ENCODE data around the gene PPP1R16B.

Gene PPP1R16B

GRCh38 chr20:38889050-38889449, 83.6 kb downstream of the PPP1R16B start:
- Histone ChIP-seq H3K36me3 (peaks cover 7% of the 10 kb centered on the region), H3K9me3 (no peaks in the 10 kb centered on the region), H3K4me3 (ENCODE audit: low read depth, low read length) (no peak overlapping the region), H3K27me3 (no peaks in the 10 kb centered on the region), H3K4me1 (peaks cover 44% of the 10 kb centered on the region)
- DNase-seq = no peak
- TF ChIP-seq CTCF (IDR thresholded peaks at IDR 0.05; ENCODE audit: low read depth, low read length) = no peak

GRCh38 chr20:38889792-38890496, 84.4 kb downstream of the PPP1R16B start:
- H3K36me3 ChIP-seq = peaks cover 9% of the 10 kb centered on the region
- TF ChIP-seq CTCF (IDR thresholded peaks at IDR 0.05; ENCODE audit: low read depth, low read length) = no peak
- peak; percentile 72 for DNase-seq
- no peak overlapping the region for H3K4me3 ChIP-seq (ENCODE audit: low read depth, low read length)
- H3K4me1 ChIP-seq = peaks cover 45% of the 10 kb centered on the region
- H3K27me3 ChIP-seq = no peaks in the 10 kb centered on the region
- H3K9me3 ChIP-seq = no peaks in the 10 kb centered on the region

GRCh38 chr20:38890497-38890818, 85.0 kb downstream of the PPP1R16B start:
- H3K36me3 ChIP-seq = peaks cover 12% of the 10 kb centered on the region
- H3K4me1 ChIP-seq = peaks cover 41% of the 10 kb centered on the region
- no peaks in the 10 kb centered on the region for H3K9me3 ChIP-seq
- H3K4me3 ChIP-seq (ENCODE audit: low read depth, low read length) = no peak overlapping the region
- no peak for DNase-seq
- H3K27me3 ChIP-seq = no peaks in the 10 kb centered on the region
- no peak for TF ChIP-seq CTCF (IDR thresholded peaks at IDR 0.05; ENCODE audit: low read depth, low read length)

- TF ChIP-seq CTCF (IDR thresholded peaks at IDR 0.05; ENCODE audit: low read depth, low read length) = no peak
- Histone ChIP-seq H3K4me1 (peaks cover 41% of the 10 kb centered on the region), H3K36me3 (peaks cover 25% of the 10 kb centered on the region), H3K27me3 (no peaks in the 10 kb centered on the region), H3K9me3 (no peaks in the 10 kb centered on the region), H3K4me3 (ENCODE audit: low read depth, low read length) (no peak overlapping the region)
- no peak for DNase-seq
Observed at GRCh38 chr20:38892091-38892981, 86.8 kb downstream of the PPP1R16B start.

- H3K4me3 ChIP-seq (ENCODE audit: low read depth, low read length) = peak overlapping the region; percentile 36
- TF ChIP-seq CTCF (IDR thresholded peaks at IDR 0.05; ENCODE audit: low read depth, low read length) = no peak
- DNase-seq = no peak
Observed at GRCh38 chr20:38893056-38893564, 87.6 kb downstream of the PPP1R16B start.

More at GRCh38 chr20:38893056-38893564, 87.6 kb downstream of the PPP1R16B start:
- Histone ChIP-seq H3K36me3 (peaks cover 32% of the 10 kb centered on the region), H3K27me3 (no peaks in the 10 kb centered on the region), H3K4me1 (peaks cover 34% of the 10 kb centered on the region), H3K9me3 (no peaks in the 10 kb centered on the region)
